ENCODE measurements around the gene RASSF5. TPM values are rescaled to one million over a fixed set of nuclear protein-coding genes. Genes with fewer than 3 reads are reported as not detected.

RASSF5 gene
- total and polyA plus RNA-seq, 9 of the 15 experiments (the other 6 are each of a cell fraction or from before 2014, with no cell fraction given): 6.1 to 41.0 (median 25.2) TPM

DNA sequence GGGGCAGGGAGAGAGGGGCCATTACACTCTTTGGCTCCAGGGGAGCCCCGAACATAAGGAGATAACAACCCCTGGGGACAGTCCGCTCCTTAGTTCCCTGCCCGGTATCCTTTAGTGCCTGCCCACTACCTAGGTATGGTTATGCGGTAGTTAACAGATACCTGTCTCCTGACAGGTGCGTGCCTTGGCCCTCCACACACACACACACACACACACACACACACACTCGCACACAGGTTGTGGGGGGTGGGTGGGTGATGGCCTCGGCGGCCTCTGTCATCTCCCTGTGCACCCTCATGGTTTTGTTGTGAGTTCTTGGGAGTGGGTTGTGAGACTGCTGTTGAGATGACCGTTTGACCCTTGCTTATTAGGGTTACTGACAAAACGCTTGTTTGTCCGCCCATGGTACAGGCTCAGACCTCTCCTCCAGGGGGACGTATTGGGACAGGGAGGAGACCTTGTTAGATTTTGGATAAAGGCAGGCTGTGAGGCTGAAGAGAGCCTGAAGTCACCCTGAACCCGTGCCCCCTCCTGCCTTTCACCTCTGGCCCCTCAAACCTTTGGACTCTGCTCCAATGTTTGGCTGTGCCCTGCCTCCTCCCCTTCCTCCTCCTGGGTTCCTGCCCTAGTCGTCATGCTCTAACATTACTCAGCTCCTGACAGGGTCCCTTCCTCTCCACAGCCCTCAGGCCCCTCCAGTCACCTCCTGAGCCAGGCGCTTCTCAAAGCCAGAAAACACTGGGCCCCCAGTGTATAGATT, 979 bp downstream of the RASSF5 start:
- ChIA-PET POLR2A (no interaction called here), CTCF (ENCODE audit: low intra/inter-chr PET ratio) (no interaction called here)
- Histone ChIP-seq H3K4me1 (replicated peaks in 1 of 2; ENCODE audit: control insufficient read depth in 2 of 2, insufficient read depth in 2 of 2, low read length in 2 of 2) (peaks cover 19 to 26% of the 10 kb centered on the region in 2 experiments), H4K20me1 (replicated peaks; ENCODE audit: control insufficient read depth, insufficient read depth, low read length) (peaks cover 4% of the 10 kb centered on the region; the same call in 1 of the 2 replicates), H3K36me3 (ENCODE audit: control insufficient read depth, insufficient read depth, low read length) (no peaks in the 10 kb centered on the region), H3K4me2 (ENCODE audit: insufficient read depth, low read length) (peak overlapping the region; percentile 14; the same call in 1 of the 2 replicates), H3K27me3 (ENCODE audit: control insufficient read depth in 2 of 2, insufficient read depth in 2 of 2, low read length in 2 of 2) (peaks cover 16 to 35% of the 10 kb centered on the region in 2 experiments; a peak in 4 of 5 replicates), H3K79me2 (ENCODE audit: control insufficient read depth, insufficient read depth, low read length) (no peaks in the 10 kb centered on the region), H3K9me3 (replicated peaks; ENCODE audit: control insufficient read depth, insufficient read depth, low read depth, low read length) (no peaks in the 10 kb centered on the region), H3K4me3 (peak overlapping the region; percentile 39), H3K9ac (ENCODE audit: insufficient read depth in 1 of 2, low read depth in 2 of 2, low read length in 2 of 2) (peak overlapping the region in 1 of 2 experiments; percentile 76; a peak in 2 of 4 replicates), H3K9me1 (ENCODE audit: control insufficient read depth, insufficient read depth, low read length) (no peaks in the 10 kb centered on the region), H2AFZ (ENCODE audit: low read depth, low read length) (peak overlapping the region; percentile 46; the same call in 1 of the 2 replicates), H3K27ac (ENCODE audit: extremely low read depth, low read depth, low read length) (no peak overlapping the region)
- in situ Hi-C loops (cut with MboI): no loop called here
- DNase-seq (ENCODE audit: extremely low read depth in 1 of 4, low spot score in 3 of 4): no peak
- ATAC-seq: no peak
- intact Hi-C loops (cut with micrococcal nuclease): no loop called here
- TSS peak; percentile 41 for BruUV-seq (replicated peaks)
- WGBS (ENCODE audit: insufficient coverage, low coverage, missing lambda C conversion rate): 28% methylated on average over 15 of the region's 15 CpGs
- FAIRE-seq: no peak
- TF ChIP-seq HDAC3 (IDR thresholded peaks at IDR 0.05; ENCODE audit: borderline replicate concordance, partially characterized antibody) (no peak), ETV5 (CRISPR knock-in tag; IDR thresholded peaks at IDR 0.05; ENCODE audit: low read depth) (0 out of 2 replicates have a peak, but pooled peaks have one; percentile 38), TCF7L2 (IDR thresholded peaks at IDR 0.05; ENCODE audit: low read depth, low read length) (no peak), RNF219 (CRISPR knock-in tag; IDR thresholded peaks at IDR 0.05) (no peak), FOXA3 (CRISPR knock-in tag; conservative IDR thresholded peaks at IDR 0.05 in 1 of 2, IDR thresholded peaks at IDR 0.05 in 1 of 2) (peak in 1 of 2 experiments; percentile 42; a peak in 1 of 4 replicates), CHCHD3 (CRISPR knock-in tag; IDR thresholded peaks at IDR 0.05) (no peak), ZNF282 (CRISPR knock-in tag; IDR thresholded peaks at IDR 0.05) (0 out of 2 replicates have a peak, but pooled peaks have one; percentile 24), ZFP91 (CRISPR knock-in tag; IDR thresholded peaks at IDR 0.05) (peak; percentile 63; the same call in 1 of the 2 replicates)

Data from K562 (cell line).